Gastrocnemius medialis (tissue), 4 donors: ENCODE results near the gene CACNB4. TPM values are rescaled to one million over a fixed set of nuclear protein-coding genes. Genes with fewer than 3 reads are reported as not detected.
"Not testable (repeated sequence)": the region's sequence is repeated elsewhere in the genome, so short reads cannot be mapped to it uniquely, and the experiment has no call there.

Experiments used
- ATAC-seq, 2 donors: fragments of 150-250 bp; one replicate each; pipeline ENCODE4 v1.9.1; 2016
- DNase-seq, 2 donors: peaks; one replicate each; pipeline ENCODE4 v3.0.0-alpha.2; 2019
- H3K27ac ChIP-seq, 4 donors: fragments of 200-600 bp; sonication (generic); 1 replicate in 1 of 4; 2 replicates in 3 of 4; pipeline ENCODE4 v1.5.1; 2016 to 2018; ENCODE audit warnings: mild to moderate bottlenecking in 2 of 4, moderate library complexity in 1 of 4
- H3K27me3 ChIP-seq, 3 donors: fragments of 200-600 bp; sonication (generic) in 2 of 3; 1 replicate in 1 of 3; 2 replicates in 2 of 3; pipeline versions ENCODE4 v1.5.1 to v1.6.0; 2016 to 2019; ENCODE audit warnings: mild to moderate bottlenecking in 1 of 3, moderate library complexity in 1 of 3
- H3K36me3 ChIP-seq, 2 donors: fragments of 200-600 bp; sonication (generic) in 1 of 2; one replicate each; pipeline ENCODE4 v1.5.1; 2017 to 2018
- H3K4me1 ChIP-seq, 2 donors: fragments of 200-600 bp; sonication (generic) in 1 of 2; one replicate each; pipeline ENCODE4 v1.5.1; 2016 to 2017; ENCODE audit warnings: mild to moderate bottlenecking in 2 of 2
- H3K4me3 ChIP-seq, 4 donors: fragments of 200-600 bp; sonication (generic) in 3 of 4; 1 replicate in 1 of 4; 2 replicates in 3 of 4; pipeline ENCODE4 v1.5.1; 2016 to 2019; ENCODE audit warnings: mild to moderate bottlenecking in 2 of 4
- H3K9me3 ChIP-seq, 3 donors: fragments of 200-600 bp; sonication (generic) in 2 of 3; 1 replicate in 1 of 3; 2 replicates in 2 of 3; pipeline ENCODE4 v1.5.1; 2016 to 2019
- POLR2A ChIP-seq, 2 donors: fragments of 450-650 bp; IDR thresholded peaks; one replicate each; pipeline ENCODE4 v1.6.1; 2017; ENCODE audit warnings: antibody characterized with exemption in 2 of 2, mild to moderate bottlenecking in 2 of 2, moderate library complexity in 2 of 2
- in situ Hi-C, 4 donors: fragments of 200-750 bp; cut with MboI; loops; one replicate each; pipeline versions ENCODE4 v1.15.0 to v1.8.0; 2017; ENCODE audit warnings: low sequenced_read_pairs in 4 of 4
- intact Hi-C: fragments of 100-400 bp; cut with DNase I; formaldehyde crosslinking; loops from one replicate; pipeline ENCODE4 v1.15.1; 2023; ENCODE audit warnings: low total_unique reads
- total RNA-seq, 4 donors: library from RNA; depleted of rRNA; stranded (reverse); fragments of >200 nt; gene quantifications; one replicate each; pipeline versions ENCODE4 v1.1.0 to v1.2.3, GENCODE V29; 2016
- TF ChIP-seq, protein P1 (sequence below), 5 experiments: fragments of 450-650 bp in 3 of 5; fragments of 200-600 bp in 2 of 5; sonication (generic) in 2 of 5; IDR thresholded peaks in 4 of 5; conservative IDR thresholded peaks in 1 of 5; 1 replicate in 4 of 5; 2 replicates in 1 of 5; pipeline ENCODE4 v1.5.1; 2016 to 2019; ENCODE audit warnings: antibody characterized with exemption in 5 of 5, mild to moderate bottlenecking in 3 of 5, moderate library complexity in 3 of 5

CACNB4 gene
- total RNA-seq, 4 donors from 2014 or later = 0.04 to 0.56 (median 0.36) TPM

DNA sequence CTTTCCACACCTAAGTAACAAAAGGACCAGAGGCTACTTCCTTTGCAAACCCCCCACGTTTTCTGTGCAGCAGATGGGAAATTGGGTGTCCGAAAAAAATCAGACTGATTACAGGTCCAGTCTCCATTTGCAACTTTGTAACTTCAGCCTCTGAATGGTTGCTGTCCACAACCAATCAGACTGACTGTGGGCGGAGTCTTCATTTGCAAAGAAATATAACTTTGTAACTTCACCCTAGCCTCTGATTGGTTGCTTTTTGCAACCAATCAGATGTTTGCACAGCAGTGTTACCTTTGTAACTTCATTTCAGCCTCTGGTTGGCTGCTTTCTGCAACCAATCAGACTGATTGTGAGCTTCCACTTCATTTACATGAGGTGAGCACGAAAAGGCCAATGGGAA lies 27.8 kb upstream of the CACNB4 start:
- no peak for ATAC-seq

DNA sequence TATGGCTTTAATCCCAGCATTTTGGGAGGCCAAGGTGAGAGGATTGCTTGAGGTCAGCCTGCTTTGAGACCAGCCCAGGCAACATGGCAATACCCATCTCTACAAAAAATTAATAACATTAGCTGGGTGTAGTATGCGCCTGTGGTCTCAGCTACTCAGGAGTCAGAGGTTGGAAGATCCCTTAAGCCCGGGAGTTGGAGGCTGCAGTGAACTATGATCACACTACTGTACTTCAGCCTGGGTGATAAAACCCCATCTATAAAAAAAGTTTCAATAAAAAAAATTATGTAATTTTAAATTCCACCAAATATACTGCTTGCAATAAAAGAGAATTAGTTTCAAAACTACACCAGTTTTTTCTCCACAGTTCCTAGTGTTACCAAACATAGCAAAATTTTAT lies 23.3 kb upstream of the CACNB4 start:
- Histone ChIP-seq H3K4me1 (no peaks in the 10 kb centered on the region), H3K27ac (no peak overlapping the region), H3K36me3 (peaks cover 0 to 20% of the 10 kb centered on the region in 2 donors), H3K9me3 (no peaks in the 10 kb centered on the region), H3K4me3 (no peak overlapping the region), H3K27me3 (no peaks in the 10 kb centered on the region)
- no peak for TF ChIP-seq POLR2A (IDR thresholded peaks at IDR 0.05)
- TF ChIP-seq, protein P1, sequence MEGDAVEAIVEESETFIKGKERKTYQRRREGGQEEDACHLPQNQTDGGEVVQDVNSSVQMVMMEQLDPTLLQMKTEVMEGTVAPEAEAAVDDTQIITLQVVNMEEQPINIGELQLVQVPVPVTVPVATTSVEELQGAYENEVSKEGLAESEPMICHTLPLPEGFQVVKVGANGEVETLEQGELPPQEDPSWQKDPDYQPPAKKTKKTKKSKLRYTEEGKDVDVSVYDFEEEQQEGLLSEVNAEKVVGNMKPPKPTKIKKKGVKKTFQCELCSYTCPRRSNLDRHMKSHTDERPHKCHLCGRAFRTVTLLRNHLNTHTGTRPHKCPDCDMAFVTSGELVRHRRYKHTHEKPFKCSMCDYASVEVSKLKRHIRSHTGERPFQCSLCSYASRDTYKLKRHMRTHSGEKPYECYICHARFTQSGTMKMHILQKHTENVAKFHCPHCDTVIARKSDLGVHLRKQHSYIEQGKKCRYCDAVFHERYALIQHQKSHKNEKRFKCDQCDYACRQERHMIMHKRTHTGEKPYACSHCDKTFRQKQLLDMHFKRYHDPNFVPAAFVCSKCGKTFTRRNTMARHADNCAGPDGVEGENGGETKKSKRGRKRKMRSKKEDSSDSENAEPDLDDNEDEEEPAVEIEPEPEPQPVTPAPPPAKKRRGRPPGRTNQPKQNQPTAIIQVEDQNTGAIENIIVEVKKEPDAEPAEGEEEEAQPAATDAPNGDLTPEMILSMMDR (IDR thresholded peaks at IDR 0.05 in 4 of 5, conservative IDR thresholded peaks at IDR 0.05 in 1 of 5) = no peak
- in situ Hi-C loops (no loop called here), intact Hi-C loops (no loop called here)
- DNase-seq (no peak), ATAC-seq (no peak)

More for the DNA sequence above, 27.8 kb upstream of the CACNB4 start:
- DNase-seq = no peak
- intact Hi-C loops (no loop called here), in situ Hi-C loops (no loop called here)
- H3K27me3 ChIP-seq = no peaks in the 10 kb centered on the region
- no peak for TF ChIP-seq POLR2A (IDR thresholded peaks at IDR 0.05)
- TF ChIP-seq, protein P1 (IDR thresholded peaks at IDR 0.05 in 4 of 5, conservative IDR thresholded peaks at IDR 0.05 in 1 of 5) = no peak
- H3K36me3 ChIP-seq = peaks cover 0 to 20% of the 10 kb centered on the region in 2 donors
- no peak overlapping the region for H3K27ac ChIP-seq
- no peaks in the 10 kb centered on the region for H3K9me3 ChIP-seq
- H3K4me3 ChIP-seq = no peak overlapping the region
- no peaks in the 10 kb centered on the region for H3K4me1 ChIP-seq

DNA sequence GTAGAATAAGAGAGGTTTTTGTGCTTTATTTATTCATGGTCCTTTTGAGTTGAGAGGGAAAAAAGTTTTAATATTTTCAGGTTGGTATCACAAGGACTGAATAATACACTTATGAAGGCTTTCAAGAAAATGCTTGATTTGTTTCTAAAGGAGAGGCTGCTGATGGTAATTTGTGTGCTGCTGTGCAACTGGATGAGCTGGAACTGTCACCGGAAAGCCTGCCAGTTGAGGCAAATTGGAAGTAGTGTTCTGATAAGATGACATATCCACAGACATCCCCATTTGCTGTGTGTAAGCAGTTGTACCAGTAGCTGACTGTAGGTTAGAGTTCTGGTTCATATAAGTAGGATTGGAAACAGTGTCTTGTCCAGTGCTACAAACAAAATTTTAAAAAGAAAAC lies 21.6 kb upstream of the CACNB4 start:
- in situ Hi-C loops = no loop called here
- Histone ChIP-seq H3K9me3 (no peaks in the 10 kb centered on the region), H3K27me3 (no peaks in the 10 kb centered on the region), H3K4me1 (no peaks in the 10 kb centered on the region), H3K36me3 (peaks cover 0 to 11% of the 10 kb centered on the region in 2 donors), H3K4me3 (no peak overlapping the region), H3K27ac (no peak overlapping the region)
- TF ChIP-seq POLR2A (IDR thresholded peaks at IDR 0.05) = no peak
- TF ChIP-seq, protein P1 (IDR thresholded peaks at IDR 0.05 in 4 of 5, conservative IDR thresholded peaks at IDR 0.05 in 1 of 5) = no peak
- intact Hi-C loops = no loop called here
- DNase-seq = no peak
- ATAC-seq = no peak

DNA sequence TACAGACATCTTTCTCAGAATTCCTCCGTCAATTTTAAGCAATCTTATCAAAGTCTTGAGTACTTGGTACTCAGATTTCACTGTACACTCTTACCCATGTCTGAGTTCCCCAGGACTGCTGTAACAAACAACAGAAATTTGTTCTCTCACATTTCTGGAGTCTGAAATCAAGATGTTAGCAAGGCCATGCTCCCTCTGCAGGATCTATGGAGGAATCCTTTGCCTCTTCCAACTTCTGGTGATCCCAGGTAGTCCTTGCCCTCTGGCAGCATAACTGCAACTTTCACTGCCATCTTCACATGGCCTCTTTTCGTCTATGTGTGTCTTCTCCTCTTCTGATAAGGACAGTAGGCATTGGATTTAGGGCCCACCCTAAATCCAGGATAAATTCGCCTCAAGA lies 17.1 kb upstream of the CACNB4 start:
- in situ Hi-C loops = no loop called here
- TF ChIP-seq, protein P1 (IDR thresholded peaks at IDR 0.05 in 4 of 5, conservative IDR thresholded peaks at IDR 0.05 in 1 of 5) = no peak
- no peak for TF ChIP-seq POLR2A (IDR thresholded peaks at IDR 0.05)

DNA sequence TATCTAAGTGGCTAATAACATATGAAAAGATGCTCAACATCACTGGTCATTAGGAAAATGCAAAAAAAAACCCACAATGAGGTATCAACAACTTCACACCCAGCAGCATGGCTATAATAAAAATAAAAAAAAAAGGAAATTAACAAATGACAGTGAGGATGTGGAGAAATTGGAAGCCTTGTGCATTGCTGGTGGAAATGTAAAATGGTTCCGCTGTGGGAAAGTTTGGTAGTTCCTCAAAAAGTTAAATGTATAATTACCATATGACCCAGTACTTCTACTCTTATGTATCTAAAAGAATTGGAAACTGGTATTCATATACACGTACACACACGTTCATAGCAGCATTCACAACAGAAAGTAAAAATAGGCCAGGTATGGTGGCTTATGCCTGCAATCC lies 15.5 kb upstream of the CACNB4 start:
- ATAC-seq (no peak), DNase-seq (no peak)
- in situ Hi-C loops (no loop called here), intact Hi-C loops (no loop called here)
- TF ChIP-seq, protein P1 (IDR thresholded peaks at IDR 0.05 in 4 of 5, conservative IDR thresholded peaks at IDR 0.05 in 1 of 5) = no peak
- no peak for TF ChIP-seq POLR2A (IDR thresholded peaks at IDR 0.05)
- H3K9me3 ChIP-seq = no peaks in the 10 kb centered on the region
- H3K27me3 ChIP-seq = no peaks in the 10 kb centered on the region
- no peaks in the 10 kb centered on the region for H3K4me1 ChIP-seq
- no peak overlapping the region for H3K4me3 ChIP-seq
- H3K27ac ChIP-seq = no peak overlapping the region
- no peaks in the 10 kb centered on the region for H3K36me3 ChIP-seq

More for the DNA sequence above, 17.1 kb upstream of the CACNB4 start:
- no peaks in the 10 kb centered on the region for H3K27me3 ChIP-seq
- no peak overlapping the region for H3K27ac ChIP-seq
- no peak overlapping the region for H3K4me3 ChIP-seq
- no peaks in the 10 kb centered on the region for H3K36me3 ChIP-seq
- no peaks in the 10 kb centered on the region for H3K4me1 ChIP-seq
- no peaks in the 10 kb centered on the region for H3K9me3 ChIP-seq
- ATAC-seq (no peak), DNase-seq (no peak)
- intact Hi-C loops = no loop called here

DNA sequence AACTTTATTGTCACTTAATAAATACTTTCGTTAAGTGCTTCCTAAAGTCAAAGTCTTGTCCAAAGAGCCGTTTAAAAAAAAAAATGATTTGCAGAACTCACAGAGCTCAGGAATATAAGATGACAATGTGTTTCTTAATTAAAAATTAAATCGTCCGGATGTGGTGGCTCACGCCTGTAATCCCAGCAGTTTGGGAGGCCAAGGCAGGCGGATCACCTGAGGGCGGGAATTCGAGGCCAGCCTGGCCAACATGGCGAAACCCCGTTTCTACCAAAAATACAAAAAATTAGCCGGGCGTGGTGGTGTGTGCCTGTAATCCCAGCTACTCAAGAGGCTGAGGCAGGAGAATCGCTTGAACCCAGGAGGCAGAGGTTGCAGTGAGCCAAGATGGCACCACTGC lies 8.3 kb upstream of the CACNB4 start:
- H3K27me3 ChIP-seq, intact Hi-C loops, ATAC-seq, H3K4me3 ChIP-seq, in situ Hi-C loops, H3K4me1 ChIP-seq, H3K9me3 ChIP-seq, DNase-seq, H3K36me3 ChIP-seq, H3K27ac ChIP-seq: not testable (repeated sequence)
